ENCODE measurements around the gene OOSP2.
A peak's percentile ranks its signal among the peaks of the same experiment; 100 is the strongest.
"Not testable (repeated sequence)": the region's sequence is repeated elsewhere in the genome, so short reads cannot be mapped to it uniquely, and the experiment has no call there.

OOSP2 gene

GRCh38 chr11:60040109-60040508, at the start of gene OOSP2:
Gene OOSP2, plus strand, starts transcription at chr11:60040409. Its CDS starts 51 bp downstream, at chr11:60040460.
- DNase-seq, result no peak

- no peak for DNase-seq
These were observed 49.8 kb upstream of the OOSP2 start for GRCh38 chr11:59990421-59990820.

DNA sequence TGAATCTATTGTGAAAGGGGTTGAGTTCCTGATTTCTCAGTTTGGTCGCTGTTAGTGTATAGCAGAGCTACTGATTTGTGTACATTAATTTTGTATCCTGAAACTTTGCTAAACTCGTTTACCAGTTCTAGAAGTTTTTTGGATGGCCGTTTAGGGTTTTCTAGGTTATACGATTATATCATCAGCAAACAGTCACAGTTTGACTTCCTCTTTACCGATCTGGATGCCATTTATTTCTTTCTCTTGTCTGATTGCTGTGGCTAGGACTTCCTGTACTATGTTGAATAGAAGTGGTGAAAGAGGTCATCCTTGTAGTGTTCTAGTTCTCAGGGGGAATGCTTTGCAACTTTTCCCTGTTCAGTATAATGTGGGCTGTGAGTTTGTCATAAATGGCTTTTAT, 47.8 kb upstream of the OOSP2 start:
- DNase-seq, result no peak

DNA sequence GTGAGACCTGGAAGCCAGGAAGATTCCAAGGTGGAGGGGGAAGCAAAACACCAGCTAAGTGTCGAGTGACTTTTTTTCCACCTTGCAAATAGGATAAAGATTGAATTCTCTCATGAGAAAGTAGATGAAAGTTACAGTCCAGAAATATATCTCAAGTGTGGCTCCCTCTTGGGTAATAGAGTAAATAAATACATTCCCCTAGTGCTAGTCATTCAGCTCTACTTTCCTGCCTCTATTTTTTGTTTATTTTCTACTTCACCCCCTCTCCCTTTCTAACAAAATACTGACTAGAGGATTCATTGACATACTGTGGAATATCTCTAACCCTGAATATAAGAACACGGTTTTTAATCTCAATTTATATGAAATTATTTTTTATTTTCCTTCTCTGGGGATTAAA, 42.4 kb upstream of the OOSP2 start:
- DNase-seq, result no peak

- DNase-seq, result no peak
These were observed 40.5 kb upstream of the OOSP2 start for GRCh38 chr11:59999691-60000090.

DNA sequence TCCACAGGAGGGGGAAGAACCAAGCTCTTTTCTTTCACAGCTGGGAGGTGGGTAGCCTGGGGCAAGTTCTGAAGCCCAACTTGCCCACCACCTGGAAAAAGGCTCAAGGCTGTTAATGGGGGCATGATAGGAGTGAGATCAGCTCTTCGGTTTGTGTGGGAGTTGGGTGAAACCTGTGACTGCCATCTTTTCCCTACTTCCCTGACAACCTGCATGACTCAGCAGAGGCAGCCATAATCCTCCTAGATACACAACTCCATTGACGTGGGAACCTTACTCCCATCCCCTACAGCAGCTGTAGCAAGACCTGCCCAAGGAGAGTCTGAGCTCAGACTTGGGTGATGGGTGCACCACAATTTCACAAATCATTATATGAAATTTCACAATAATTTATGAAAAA, 36.5 kb upstream of the OOSP2 start:
- DNase-seq, result no peak

GRCh38 chr11:60005360-60005759, 34.8 kb upstream of the OOSP2 start:
- no peak for DNase-seq

GRCh38 chr11:60016881-60017280, 23.3 kb upstream of the OOSP2 start, which contains the start of gene OOSP4B:
Gene OOSP4B, plus strand, starts transcription at chr11:60017181.
- no peak for DNase-seq

DNA sequence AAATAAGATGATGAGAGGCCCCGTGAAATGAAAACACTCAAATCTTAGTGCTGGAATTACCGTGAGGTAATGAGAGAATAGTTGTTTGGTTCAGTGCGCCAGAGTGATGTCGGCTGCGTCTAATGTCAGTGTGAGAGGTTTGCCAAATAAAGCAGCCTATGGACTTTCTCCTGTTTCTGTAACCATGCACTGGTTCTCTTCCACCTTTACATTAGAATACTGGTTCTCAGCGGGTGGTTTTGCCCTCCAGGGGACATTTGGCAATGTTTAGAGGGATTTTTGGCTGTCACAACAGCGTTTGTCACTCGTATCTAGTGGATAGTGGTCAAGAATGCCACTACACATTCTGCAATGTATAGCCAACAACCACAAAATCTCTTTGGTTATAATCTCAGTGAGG, 22.2 kb upstream of the OOSP2 start:
- DNase-seq, result no peak

- not testable (repeated sequence) for DNase-seq
These were observed 19.8 kb upstream of the OOSP2 start for GRCh38 chr11:60020376-60020775.

DNA sequence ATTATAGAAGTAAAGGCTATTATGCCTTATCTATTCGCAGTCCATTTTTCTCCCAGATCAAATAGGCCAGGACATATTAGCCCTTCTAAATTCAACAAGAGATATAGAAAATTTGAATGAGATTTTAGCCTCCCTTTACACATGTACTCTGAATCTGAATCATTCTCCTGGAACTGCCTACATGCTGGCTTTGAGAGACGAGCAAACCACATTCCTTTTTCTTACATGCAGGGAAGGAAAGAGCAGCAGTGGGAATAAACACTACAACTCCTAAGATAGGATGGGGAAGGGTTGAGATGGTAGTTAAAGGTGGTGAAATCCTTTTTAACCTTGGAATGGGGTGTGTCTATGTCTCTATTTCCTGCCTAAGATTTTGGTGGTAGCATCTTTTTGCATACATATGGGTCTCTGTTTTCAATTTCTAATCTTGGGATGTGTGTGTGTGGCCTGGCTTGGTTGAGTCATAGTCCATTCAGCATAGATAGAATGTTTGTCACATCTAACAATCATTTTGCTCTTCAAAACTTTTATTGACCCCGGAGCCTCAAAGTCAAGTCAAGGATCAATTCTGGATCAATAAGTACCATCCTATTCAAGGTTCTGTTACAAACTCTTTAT, 11.1 kb upstream of the OOSP2 start:
- no peak for DNase-seq

DNA sequence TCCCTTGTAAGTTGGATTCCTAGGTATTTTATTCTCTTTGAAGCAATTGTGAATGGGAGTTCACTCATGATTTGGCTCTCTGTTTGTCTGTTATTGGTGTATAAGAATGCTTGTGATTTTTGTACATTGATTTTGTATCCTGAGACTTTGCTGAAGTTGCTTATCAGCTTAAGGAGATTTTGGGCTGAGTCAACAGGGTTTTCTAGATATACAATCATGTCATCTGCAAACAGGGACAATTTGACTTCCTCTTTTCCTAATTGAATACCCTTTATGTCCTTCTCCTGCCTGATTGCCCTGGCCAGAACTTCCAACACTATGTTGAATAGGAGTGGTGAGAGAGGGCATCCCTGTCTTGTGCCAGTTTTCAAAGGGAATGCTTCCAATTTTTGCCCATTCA, 10.2 kb downstream of the OOSP2 start:
- not testable (repeated sequence) for DNase-seq

GRCh38 chr11:60050839-60051238, 10.6 kb downstream of the OOSP2 start:
- DNase-seq, result not testable (repeated sequence)

- DNase-seq, result peak; percentile 48 to 73
These were observed 16.2 kb downstream of the OOSP2 start, which contains the start of gene MS4A3 for GRCh38 chr11:60056349-60056969. Gene MS4A3, plus strand, starts transcription at chr11:60056665. Its CDS starts 4,496 bp downstream, at chr11:60061161.

DNA sequence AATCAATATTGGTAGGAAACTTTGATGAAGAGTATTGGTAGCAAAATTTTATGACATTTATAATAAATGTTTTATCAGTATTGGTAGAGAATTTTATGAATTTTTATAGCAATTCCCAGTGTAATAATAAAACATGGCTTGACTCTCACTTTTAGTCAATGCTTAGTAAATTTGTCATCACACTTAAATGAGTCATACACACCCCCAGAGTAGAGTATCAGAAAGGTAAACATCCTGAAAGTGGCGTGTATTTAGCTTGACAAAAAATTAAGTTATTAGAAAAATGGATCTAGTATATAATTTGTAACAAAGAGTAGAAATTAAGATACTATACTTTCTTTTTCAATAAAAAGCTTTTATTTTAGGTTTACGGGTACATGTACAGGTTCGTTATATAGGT, 18.8 kb downstream of the OOSP2 start:
- no peak for DNase-seq

- DNase-seq, result peak; percentile 36 to 42
These were observed 19.5 kb downstream of the OOSP2 start for GRCh38 chr11:60059521-60060240.

DNA sequence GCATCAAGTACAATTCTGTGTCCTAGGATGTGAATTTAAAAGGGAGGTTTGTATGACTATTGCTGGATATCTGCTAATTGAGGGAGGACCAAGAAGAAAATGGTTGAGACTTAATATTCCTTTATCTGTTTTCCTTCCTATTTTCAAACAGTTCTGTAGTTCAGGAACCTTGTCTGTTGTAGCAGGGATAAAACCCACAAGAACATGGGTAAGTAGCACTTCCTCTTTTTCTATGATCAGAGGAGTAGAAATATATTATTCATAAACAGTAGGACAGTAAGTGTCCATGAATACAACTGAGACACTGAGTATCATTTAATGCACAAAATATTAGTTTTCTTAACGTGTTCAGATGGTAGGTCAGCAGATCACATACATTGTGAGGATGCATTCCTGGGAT, 23.9 kb downstream of the OOSP2 start:
- DNase-seq, result peak; percentile 38 to 52

GRCh38 chr11:60065801-60066200, 25.6 kb downstream of the OOSP2 start:
- no peak for DNase-seq

DNA sequence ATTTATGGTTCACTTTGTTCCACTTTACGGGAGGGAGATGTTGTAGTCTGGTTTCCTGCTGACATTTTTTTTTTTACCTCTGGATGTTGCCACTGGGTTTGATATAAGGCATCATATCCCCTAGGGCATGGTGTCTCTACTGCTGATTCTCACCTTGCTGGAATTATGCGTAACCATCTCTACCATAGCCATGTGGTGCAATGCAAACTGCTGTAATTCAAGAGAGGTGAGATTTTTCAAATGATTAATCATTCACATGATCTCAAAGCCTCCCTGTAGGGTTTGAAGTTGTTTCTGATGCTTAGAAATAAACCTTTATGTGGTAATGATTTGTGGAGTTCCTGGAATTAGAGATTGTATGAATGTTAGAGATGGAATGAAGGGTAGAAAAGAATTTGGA, 29.2 kb downstream of the OOSP2 start:
- no peak for DNase-seq

- DNase-seq, result not testable (repeated sequence)
These were observed 31.4 kb downstream of the OOSP2 start for GRCh38 chr11:60071644-60072043.

DNA sequence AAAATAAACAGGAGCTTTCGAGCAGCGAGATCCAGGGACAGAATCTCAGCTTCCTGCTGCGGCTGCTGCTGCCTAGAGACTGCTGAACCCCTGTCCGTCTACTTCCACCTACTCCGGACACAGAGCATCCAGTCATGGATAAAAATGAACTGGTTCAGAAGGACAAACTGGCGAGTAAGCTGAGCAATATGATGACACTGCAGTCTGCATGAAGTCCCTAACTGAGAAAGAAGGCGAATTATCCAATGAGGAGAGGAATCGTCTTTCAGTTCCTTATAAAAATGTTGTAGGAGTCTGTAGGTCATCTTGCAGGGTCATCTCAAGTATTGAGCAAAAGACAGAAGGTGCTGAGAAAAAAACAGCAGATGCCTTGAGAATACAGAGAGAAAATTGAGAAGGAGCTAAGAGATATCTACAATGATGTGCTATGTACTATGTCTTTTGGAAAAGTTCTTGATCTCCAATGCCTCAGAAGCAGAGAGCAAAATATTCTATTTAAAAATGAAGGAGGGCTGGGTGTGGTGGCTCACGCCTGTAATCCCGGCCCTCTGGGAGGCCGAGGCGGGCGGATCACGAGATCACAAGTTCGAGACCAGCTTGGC, 37.1 kb downstream of the OOSP2 start:
- DNase-seq, result peak in 1 of 2 donors; percentile 64

DNA sequence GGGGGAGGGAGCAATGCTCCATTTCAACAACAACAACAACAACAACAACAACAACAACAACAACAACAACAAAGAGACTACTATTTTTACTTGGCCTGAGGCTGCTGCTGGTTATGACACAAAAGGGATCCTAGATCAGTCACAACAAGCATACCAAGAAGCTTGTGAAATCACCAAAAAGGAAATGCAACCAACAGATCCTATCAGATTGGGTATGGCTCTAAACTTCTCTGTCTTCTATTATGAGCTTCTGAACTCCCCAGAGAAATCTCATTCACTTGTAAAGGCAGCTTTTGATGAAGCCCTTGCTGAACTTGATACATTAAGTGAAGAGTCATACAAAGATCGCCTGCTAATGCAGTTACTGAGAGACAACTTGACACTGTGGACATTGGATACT, 37.8 kb downstream of the OOSP2 start:
- DNase-seq, result peak; percentile 26 to 34

- DNase-seq, result no peak
These were observed 38.5 kb downstream of the OOSP2 start for GRCh38 chr11:60078745-60079144.

DNA sequence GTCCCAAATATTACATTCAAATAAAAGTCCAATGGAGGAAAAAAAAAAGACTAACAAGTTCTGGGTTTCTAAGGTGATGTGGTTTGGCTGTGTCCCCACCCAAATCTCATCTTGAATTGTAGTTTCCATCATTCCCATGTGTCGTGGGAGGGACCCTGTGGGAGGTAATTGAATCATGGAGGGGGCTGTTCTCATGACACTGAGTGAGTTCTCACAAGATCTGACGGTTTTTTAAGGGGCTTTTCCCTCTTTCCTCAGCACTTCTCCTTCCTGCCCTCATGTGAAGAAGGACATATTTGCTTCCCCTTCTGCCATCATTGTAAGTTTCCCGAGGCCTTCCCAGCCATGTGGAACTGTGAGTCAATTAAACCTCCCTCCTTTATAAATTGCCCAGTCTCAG, 40.3 kb downstream of the OOSP2 start:
- peak; percentile 46 to 63 for DNase-seq

All from inflammatory macrophage treated with lipopolysaccharide for 1 hour (primary cell).